GM12878 (cell line): Measurements from ENCODE around the gene CR1. TPM values are rescaled to one million over a fixed set of nuclear protein-coding genes. Genes with fewer than 3 reads are reported as not detected.

ENCODE experiments used
- CUX1 ChIP-seq: IDR thresholded peaks from 2 replicates; pipeline ENCODE4 v1.6.1; 2012; ENCODE audit warnings: improper control_type of control experiment, low read depth, low read length; ENCODE audit not compliant: insufficient replicate concordance
- FOS ChIP-seq: IDR thresholded peaks from 3 replicates; pipeline ENCODE4 v1.6.1; 2011; ENCODE audit warnings: borderline replicate concordance; ENCODE audit not compliant: insufficient read length; ENCODE audit errors: extremely low read depth
- MTA2 ChIP-seq: fragments of 450-650 bp; IDR thresholded peaks from 2 replicates; pipeline ENCODE4 v1.6.1; 2016; ENCODE audit warnings: low read depth, mild to moderate bottlenecking, moderate library complexity
- polyA plus RNA-seq, 11 experiments: library from polyadenylated mRNA; depleted of rRNA in 4 of 11; unstranded in 6 of 11; stranded (reverse) in 5 of 11; fragments of >200 nt; fragmentation: Nextera tagmentation in 4 of 11; fragmentation: Illumina TruSeq in 1 of 11; extraction: Ambion mirVana in 4 of 11; extraction: Trizol in 1 of 11; gene quantifications; 1 replicate in 1 of 11; 2 replicates in 10 of 11; pipeline versions ENCODE4 v1.2.1 to v1.2.3, GENCODE V29; 2011 to 2016; ENCODE audit warnings: inconsistent platforms in 2 of 11, missing spikeins in 2 of 11, low read depth in 1 of 11
- total RNA-seq, 4 experiments: library from RNA; depleted of rRNA in 3 of 4; stranded (reverse); fragments of >200 nt in 3 of 4; fragmentation: Illumina TruSeq in 1 of 4; extraction: Trizol in 1 of 4; gene quantifications; 2 replicates each; pipeline versions ENCODE4 v1.2.1 to v1.2.3, GENCODE V29; 2013 to 2021
- TF ChIP-seq, protein P1 (sequence below): fragments of 450-650 bp; formaldehyde crosslinking; IDR thresholded peaks from 2 replicates; pipeline ENCODE4 v1.5.0; 2022; ENCODE audit warnings: mild to moderate bottlenecking, missing genetic modification characterization

Gene CR1
- total and polyA plus RNA-seq, 10 of the 15 experiments (the other 5 are each of a cell fraction or from before 2014, with no cell fraction given): 0.30 to 8.0 (median 4.3) TPM

- TF ChIP-seq, protein P1, sequence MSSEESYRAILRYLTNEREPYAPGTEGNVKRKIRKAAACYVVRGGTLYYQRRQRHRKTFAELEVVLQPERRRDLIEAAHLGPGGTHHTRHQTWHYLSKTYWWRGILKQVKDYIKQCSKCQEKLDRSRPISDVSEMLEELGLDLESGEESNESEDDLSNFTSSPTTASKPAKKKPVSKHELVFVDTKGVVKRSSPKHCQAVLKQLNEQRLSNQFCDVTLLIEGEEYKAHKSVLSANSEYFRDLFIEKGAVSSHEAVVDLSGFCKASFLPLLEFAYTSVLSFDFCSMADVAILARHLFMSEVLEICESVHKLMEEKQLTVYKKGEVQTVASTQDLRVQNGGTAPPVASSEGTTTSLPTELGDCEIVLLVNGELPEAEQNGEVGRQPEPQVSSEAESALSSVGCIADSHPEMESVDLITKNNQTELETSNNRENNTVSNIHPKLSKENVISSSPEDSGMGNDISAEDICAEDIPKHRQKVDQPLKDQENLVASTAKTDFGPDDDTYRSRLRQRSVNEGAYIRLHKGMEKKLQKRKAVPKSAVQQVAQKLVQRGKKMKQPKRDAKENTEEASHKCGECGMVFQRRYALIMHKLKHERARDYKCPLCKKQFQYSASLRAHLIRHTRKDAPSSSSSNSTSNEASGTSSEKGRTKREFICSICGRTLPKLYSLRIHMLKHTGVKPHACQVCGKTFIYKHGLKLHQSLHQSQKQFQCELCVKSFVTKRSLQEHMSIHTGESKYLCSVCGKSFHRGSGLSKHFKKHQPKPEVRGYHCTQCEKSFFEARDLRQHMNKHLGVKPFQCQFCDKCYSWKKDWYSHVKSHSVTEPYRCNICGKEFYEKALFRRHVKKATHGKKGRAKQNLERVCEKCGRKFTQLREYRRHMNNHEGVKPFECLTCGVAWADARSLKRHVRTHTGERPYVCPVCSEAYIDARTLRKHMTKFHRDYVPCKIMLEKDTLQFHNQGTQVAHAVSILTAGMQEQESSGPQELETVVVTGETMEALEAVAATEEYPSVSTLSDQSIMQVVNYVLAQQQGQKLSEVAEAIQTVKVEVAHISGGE: no peak
- TF ChIP-seq CUX1 (no peak), MTA2 (no peak), FOS (no peak)
- TF ChIP-seq, all 136 proteins: peak for 0
These were observed 32.9 kb upstream of the CR1 start (continued) for GRCh38 chr1:207463021-207463420.
